ENCODE results near the gene R3HCC1L. TPM values are rescaled to one million over a fixed set of nuclear protein-coding genes. Genes with fewer than 3 reads are reported as not detected.

The R3HCC1L gene
- total and polyA plus RNA-seq, 2 donors (not counting 1 experiment from before 2014, with no cell fraction given) = 11.6 to 25.1 TPM

DNA sequence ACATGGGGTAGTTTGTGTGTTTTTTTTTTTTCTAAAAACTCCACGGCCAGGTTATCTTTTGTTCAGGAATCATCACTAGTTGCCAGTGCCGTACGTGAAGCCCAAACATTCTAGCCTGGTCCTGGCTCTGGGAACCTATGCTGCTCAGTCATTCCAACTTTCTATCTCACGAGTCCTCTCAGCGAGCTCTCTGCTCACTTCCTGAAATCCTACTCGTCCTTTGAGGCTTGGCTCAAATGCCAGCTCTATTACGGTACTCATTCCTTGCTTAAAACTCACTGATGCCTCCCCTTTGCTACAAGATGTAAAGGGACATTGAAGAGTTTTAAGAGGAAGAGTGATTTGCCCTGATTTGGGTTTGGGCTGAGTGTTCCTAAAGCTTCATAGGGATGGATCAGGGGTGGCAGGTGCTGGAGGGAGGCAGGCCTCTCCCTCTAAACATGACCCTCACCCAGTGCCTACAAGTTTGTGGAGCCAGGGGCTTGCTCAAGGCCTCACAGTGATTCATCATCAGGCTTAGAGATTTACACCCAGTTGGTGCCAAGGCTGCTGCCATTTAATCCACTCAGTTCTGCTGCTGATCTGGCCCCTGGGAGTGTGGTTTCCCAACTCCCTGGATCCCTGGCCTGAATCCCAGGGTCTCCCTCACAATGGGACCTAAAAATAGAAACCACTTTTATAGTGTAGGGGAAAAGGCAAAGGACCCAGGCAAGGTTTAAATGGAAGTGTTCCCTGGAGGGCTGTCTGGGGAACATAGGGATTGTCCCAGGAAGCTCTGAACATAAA is 46.1 kb upstream of the R3HCC1L start:
- Mint-ChIP-seq H3K9me3 (ENCODE audit: insufficient read depth) (no peaks in the 10 kb centered on the region), H3K27me3 (peaks cover 21% of the 10 kb centered on the region), H3K4me3 (no peak overlapping the region), H3K4me1 (no peaks in the 10 kb centered on the region), H3K27ac (no peak overlapping the region)
- H3K27me3 ChIP-seq (replicated peaks in 1 of 4; ENCODE audit: control extremely low read depth in 1 of 4, control insufficient read depth in 3 of 4, insufficient read depth in 4 of 4, low read length in 3 of 4) = peaks cover 0 to 9% (median 0%) of the 10 kb centered on the region in 4 experiments
- no peaks in the 10 kb centered on the region for H3K4me1 ChIP-seq (ENCODE audit: control insufficient read depth in 2 of 2, insufficient read depth in 2 of 2, low read length in 2 of 2)
- intact Hi-C loops (cut with micrococcal nuclease) = no loop called here
- ChIA-PET POLR2A (no interaction called here), CTCF (no interaction called here)
- no peaks in the 10 kb centered on the region for H4K20me1 ChIP-seq (ENCODE audit: control insufficient read depth, insufficient read depth, low read length, poor library complexity, severe bottlenecking)
- no peak overlapping the region for H3K4me2 ChIP-seq (replicated peaks; ENCODE audit: low read depth, low read length, poor library complexity, severe bottlenecking)
- no peak for TF ChIP-seq EZH2 (IDR thresholded peaks at IDR 0.05; ENCODE audit: borderline replicate concordance, insufficient read depth, low read depth, low read length, poor library complexity, severe bottlenecking)
- 83% methylated on average over 6 of the region's 7 CpGs for WGBS (ENCODE audit: insufficient coverage)
- H3K9me3 ChIP-seq (ENCODE audit: control extremely low read depth in 1 of 3, control insufficient read depth in 2 of 3, insufficient read depth in 1 of 3, low read length in 2 of 3) = no peaks in the 10 kb centered on the region
- H3K9ac ChIP-seq (ENCODE audit: low read length) = no peak overlapping the region
- no peak overlapping the region for H2AFZ ChIP-seq (ENCODE audit: insufficient read depth, low read depth, low read length, poor library complexity, severe bottlenecking)
- no peaks in the 10 kb centered on the region for H3K36me3 ChIP-seq (replicated peaks in 1 of 2; ENCODE audit: control extremely low read depth in 1 of 2, control insufficient read depth in 1 of 2, extremely low read depth in 1 of 2, insufficient read depth in 2 of 2, low read length in 1 of 2)
- no peak for ATAC-seq (ENCODE audit: low read depth)
- no peak overlapping the region for H3K27ac ChIP-seq (ENCODE audit: low read length in 2 of 2)
- DNase-seq = no peak
- H3K4me3 ChIP-seq (ENCODE audit: control extremely low read depth in 1 of 5, extremely low read depth in 1 of 5, insufficient read depth in 1 of 5, low read depth in 2 of 5, low read length in 4 of 5) = no peak overlapping the region
- no peaks in the 10 kb centered on the region for H3K79me2 ChIP-seq (ENCODE audit: control insufficient read depth, insufficient read depth, low read length)

DNA sequence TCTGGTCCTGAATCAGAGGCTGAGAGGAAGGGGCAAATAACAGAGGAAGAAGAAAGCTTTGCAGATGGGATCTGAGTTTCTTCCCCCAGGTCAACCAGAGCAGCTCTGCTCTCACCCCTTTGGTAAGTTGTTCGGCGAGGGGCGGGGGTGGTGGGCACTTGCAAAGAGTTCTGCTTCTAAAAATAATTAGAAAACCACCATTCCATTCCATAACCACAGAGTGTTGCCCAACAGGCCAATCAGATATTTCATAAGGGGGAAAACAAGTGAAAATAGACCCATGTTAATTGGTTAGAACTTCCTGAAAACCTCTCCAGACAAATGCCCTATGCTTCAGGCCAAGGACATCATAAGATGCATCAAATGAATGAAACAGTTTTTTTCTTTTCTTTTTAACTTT is 43.6 kb upstream of the R3HCC1L start:
- Histone ChIP-seq H3K9ac (ENCODE audit: low read length) (no peak overlapping the region), H3K27ac (ENCODE audit: low read length in 2 of 2) (no peak overlapping the region), H4K20me1 (ENCODE audit: control insufficient read depth, insufficient read depth, low read length, poor library complexity, severe bottlenecking) (no peaks in the 10 kb centered on the region), H3K27me3 (replicated peaks in 1 of 4; ENCODE audit: control extremely low read depth in 1 of 4, control insufficient read depth in 3 of 4, insufficient read depth in 4 of 4, low read length in 3 of 4) (peaks cover 0 to 9% (median 0%) of the 10 kb centered on the region in 4 experiments), H3K4me2 (replicated peaks; ENCODE audit: low read depth, low read length, poor library complexity, severe bottlenecking) (no peak overlapping the region), H2AFZ (ENCODE audit: insufficient read depth, low read depth, low read length, poor library complexity, severe bottlenecking) (no peak overlapping the region), H3K36me3 (replicated peaks in 1 of 2; ENCODE audit: control extremely low read depth in 1 of 2, control insufficient read depth in 1 of 2, extremely low read depth in 1 of 2, insufficient read depth in 2 of 2, low read length in 1 of 2) (no peaks in the 10 kb centered on the region), H3K9me3 (ENCODE audit: control extremely low read depth in 1 of 3, control insufficient read depth in 2 of 3, insufficient read depth in 1 of 3, low read length in 2 of 3) (no peaks in the 10 kb centered on the region), H3K4me1 (ENCODE audit: control insufficient read depth in 2 of 2, insufficient read depth in 2 of 2, low read length in 2 of 2) (no peaks in the 10 kb centered on the region), H3K4me3 (ENCODE audit: control extremely low read depth in 1 of 5, extremely low read depth in 1 of 5, insufficient read depth in 1 of 5, low read depth in 2 of 5, low read length in 4 of 5) (no peak overlapping the region), H3K79me2 (ENCODE audit: control insufficient read depth, insufficient read depth, low read length) (no peaks in the 10 kb centered on the region)
- no CpG with 5 or more reads among the region's 3 CpGs for WGBS (ENCODE audit: insufficient coverage)
- H3K4me3 Mint-ChIP-seq = no peak overlapping the region
- CTCF ChIA-PET = no interaction called here
- H3K27ac Mint-ChIP-seq = no peak overlapping the region
- TF ChIP-seq, protein P1, sequence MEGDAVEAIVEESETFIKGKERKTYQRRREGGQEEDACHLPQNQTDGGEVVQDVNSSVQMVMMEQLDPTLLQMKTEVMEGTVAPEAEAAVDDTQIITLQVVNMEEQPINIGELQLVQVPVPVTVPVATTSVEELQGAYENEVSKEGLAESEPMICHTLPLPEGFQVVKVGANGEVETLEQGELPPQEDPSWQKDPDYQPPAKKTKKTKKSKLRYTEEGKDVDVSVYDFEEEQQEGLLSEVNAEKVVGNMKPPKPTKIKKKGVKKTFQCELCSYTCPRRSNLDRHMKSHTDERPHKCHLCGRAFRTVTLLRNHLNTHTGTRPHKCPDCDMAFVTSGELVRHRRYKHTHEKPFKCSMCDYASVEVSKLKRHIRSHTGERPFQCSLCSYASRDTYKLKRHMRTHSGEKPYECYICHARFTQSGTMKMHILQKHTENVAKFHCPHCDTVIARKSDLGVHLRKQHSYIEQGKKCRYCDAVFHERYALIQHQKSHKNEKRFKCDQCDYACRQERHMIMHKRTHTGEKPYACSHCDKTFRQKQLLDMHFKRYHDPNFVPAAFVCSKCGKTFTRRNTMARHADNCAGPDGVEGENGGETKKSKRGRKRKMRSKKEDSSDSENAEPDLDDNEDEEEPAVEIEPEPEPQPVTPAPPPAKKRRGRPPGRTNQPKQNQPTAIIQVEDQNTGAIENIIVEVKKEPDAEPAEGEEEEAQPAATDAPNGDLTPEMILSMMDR (IDR thresholded peaks at IDR 0.05) = no peak
- TF ChIP-seq EZH2 (IDR thresholded peaks at IDR 0.05; ENCODE audit: borderline replicate concordance, insufficient read depth, low read depth, low read length, poor library complexity, severe bottlenecking) = no peak
- intact Hi-C loops (cut with micrococcal nuclease) = no loop called here
- POLR2A ChIA-PET = no interaction called here
- ATAC-seq (ENCODE audit: low read depth) = no peak
- H3K4me1 Mint-ChIP-seq = no peaks in the 10 kb centered on the region
- H3K9me3 Mint-ChIP-seq (ENCODE audit: insufficient read depth) = no peaks in the 10 kb centered on the region
- H3K27me3 Mint-ChIP-seq = peaks cover 27% of the 10 kb centered on the region
- no peak for DNase-seq
